ENCODE data around the gene TTBK2. TPM values are rescaled to one million over a fixed set of nuclear protein-coding genes. Genes with fewer than 3 reads are reported as not detected.

The TTBK2 gene
- total RNA-seq, 3 donors from 2014 or later (not counting 1 experiment from before 2014, with no cell fraction given): 17.5 to 25.9 (median 25.7) TPM

GRCh38 chr15:42848846-42849245, 71.7 kb downstream of the TTBK2 start:
- DNase-seq (no peak), ATAC-seq (no peak)
- intact Hi-C loops (cut with micrococcal nuclease): no loop called here

DNA sequence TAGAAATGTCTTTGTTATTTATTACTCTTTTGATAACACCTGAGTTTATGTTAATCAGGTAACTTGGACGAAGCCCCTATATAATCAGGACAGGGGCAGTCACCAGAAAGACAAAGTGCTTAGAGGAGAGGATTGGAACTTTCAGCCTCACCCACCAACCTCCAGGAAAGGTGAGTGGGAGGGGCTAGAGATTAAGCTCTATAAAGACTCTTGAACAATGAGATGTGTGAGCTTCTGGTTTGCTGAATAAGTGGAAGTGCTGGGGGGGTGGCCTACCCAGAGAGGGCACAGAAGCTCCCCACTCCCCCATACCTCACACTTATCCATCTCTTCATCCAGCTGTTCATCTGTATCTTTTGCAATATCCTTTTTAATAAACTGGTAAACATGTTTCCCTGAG, 73.9 kb downstream of the TTBK2 start:
- TF ChIP-seq, protein P1, sequence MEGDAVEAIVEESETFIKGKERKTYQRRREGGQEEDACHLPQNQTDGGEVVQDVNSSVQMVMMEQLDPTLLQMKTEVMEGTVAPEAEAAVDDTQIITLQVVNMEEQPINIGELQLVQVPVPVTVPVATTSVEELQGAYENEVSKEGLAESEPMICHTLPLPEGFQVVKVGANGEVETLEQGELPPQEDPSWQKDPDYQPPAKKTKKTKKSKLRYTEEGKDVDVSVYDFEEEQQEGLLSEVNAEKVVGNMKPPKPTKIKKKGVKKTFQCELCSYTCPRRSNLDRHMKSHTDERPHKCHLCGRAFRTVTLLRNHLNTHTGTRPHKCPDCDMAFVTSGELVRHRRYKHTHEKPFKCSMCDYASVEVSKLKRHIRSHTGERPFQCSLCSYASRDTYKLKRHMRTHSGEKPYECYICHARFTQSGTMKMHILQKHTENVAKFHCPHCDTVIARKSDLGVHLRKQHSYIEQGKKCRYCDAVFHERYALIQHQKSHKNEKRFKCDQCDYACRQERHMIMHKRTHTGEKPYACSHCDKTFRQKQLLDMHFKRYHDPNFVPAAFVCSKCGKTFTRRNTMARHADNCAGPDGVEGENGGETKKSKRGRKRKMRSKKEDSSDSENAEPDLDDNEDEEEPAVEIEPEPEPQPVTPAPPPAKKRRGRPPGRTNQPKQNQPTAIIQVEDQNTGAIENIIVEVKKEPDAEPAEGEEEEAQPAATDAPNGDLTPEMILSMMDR (IDR thresholded peaks at IDR 0.05): no peak
- Histone ChIP-seq H3K27ac (ENCODE audit: low read length) (no peak overlapping the region), H3K9me3 (ENCODE audit: control insufficient read depth, insufficient read depth, low read length) (no peaks in the 10 kb centered on the region), H3K36me3 (ENCODE audit: control insufficient read depth, insufficient read depth, low read length) (no peaks in the 10 kb centered on the region), H3K4me1 (ENCODE audit: control insufficient read depth, insufficient read depth, low read length) (no peaks in the 10 kb centered on the region), H3K4me3 (ENCODE audit: low read length) (no peak overlapping the region), H3K27me3 (ENCODE audit: control insufficient read depth, insufficient read depth, low read length) (no peaks in the 10 kb centered on the region)
- Mint-ChIP-seq H3K4me1 (no peaks in the 10 kb centered on the region), H3K27me3 (ENCODE audit: low read depth in 2 of 2) (no peaks in the 10 kb centered on the region), H3K36me3 (no peaks in the 10 kb centered on the region), H3K4me3 (no peak overlapping the region), H3K9me3 (no peaks in the 10 kb centered on the region), H3K27ac (no peak overlapping the region)
- DNase-seq (no peak), ATAC-seq (no peak)
- intact Hi-C loops (cut with micrococcal nuclease): no loop called here
- WGBS (ENCODE audit: insufficient coverage): no CpG with 5 or more reads among the region's 1 CpG

More at GRCh38 chr15:42848846-42849245, 71.7 kb downstream of the TTBK2 start:
- H3K27me3 ChIP-seq (ENCODE audit: control insufficient read depth, insufficient read depth, low read length): no peaks in the 10 kb centered on the region
- Mint-ChIP-seq H3K4me3 (no peak overlapping the region), H3K36me3 (no peaks in the 10 kb centered on the region), H3K4me1 (no peaks in the 10 kb centered on the region), H3K9me3 (no peaks in the 10 kb centered on the region), H3K27me3 (ENCODE audit: low read depth in 2 of 2) (no peaks in the 10 kb centered on the region), H3K27ac (no peak overlapping the region)
- no peaks in the 10 kb centered on the region for H3K9me3 ChIP-seq (ENCODE audit: control insufficient read depth, insufficient read depth, low read length)
- H3K27ac ChIP-seq (ENCODE audit: low read length): no peak overlapping the region
- no peaks in the 10 kb centered on the region for H3K36me3 ChIP-seq (ENCODE audit: control insufficient read depth, insufficient read depth, low read length)
- H3K4me1 ChIP-seq (ENCODE audit: control insufficient read depth, insufficient read depth, low read length): no peaks in the 10 kb centered on the region
- no peak overlapping the region for H3K4me3 ChIP-seq (ENCODE audit: low read length)
- TF ChIP-seq, protein P1 (IDR thresholded peaks at IDR 0.05): no peak

DNA sequence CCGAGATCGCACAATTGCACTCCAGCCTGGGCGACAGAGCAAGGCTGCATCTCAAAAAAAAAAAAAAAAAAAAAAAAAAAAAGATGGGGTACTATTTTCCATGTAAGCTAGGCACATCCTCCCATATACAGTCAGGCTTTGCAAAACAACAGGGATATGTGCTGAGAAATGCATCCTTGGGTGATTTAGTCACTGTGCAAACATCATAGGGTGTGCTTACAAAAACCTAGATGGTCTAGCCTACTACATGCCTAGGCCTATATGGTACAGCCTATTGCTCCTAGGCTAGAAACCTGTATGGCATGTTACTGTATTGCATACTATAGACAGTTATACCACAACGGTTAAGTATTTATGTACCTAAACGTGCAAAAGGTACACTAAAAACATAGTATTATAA, 75.0 kb downstream of the TTBK2 start:
- Mint-ChIP-seq H3K36me3 (no peaks in the 10 kb centered on the region), H3K27me3 (ENCODE audit: low read depth in 2 of 2) (no peaks in the 10 kb centered on the region), H3K4me3 (no peak overlapping the region), H3K4me1 (no peaks in the 10 kb centered on the region), H3K27ac (no peak overlapping the region), H3K9me3 (no peaks in the 10 kb centered on the region)
- no peak overlapping the region for H3K27ac ChIP-seq (ENCODE audit: low read length)
- no peaks in the 10 kb centered on the region for H3K9me3 ChIP-seq (ENCODE audit: control insufficient read depth, insufficient read depth, low read length)
- WGBS (ENCODE audit: insufficient coverage): 100% methylated on average over 3 of the region's 5 CpGs
- no peaks in the 10 kb centered on the region for H3K4me1 ChIP-seq (ENCODE audit: control insufficient read depth, insufficient read depth, low read length)
- DNase-seq (no peak), ATAC-seq (no peak)
- intact Hi-C loops (cut with micrococcal nuclease): no loop called here
- TF ChIP-seq, protein P1 (IDR thresholded peaks at IDR 0.05): no peak
- H3K27me3 ChIP-seq (ENCODE audit: control insufficient read depth, insufficient read depth, low read length): no peaks in the 10 kb centered on the region
- no peaks in the 10 kb centered on the region for H3K36me3 ChIP-seq (ENCODE audit: control insufficient read depth, insufficient read depth, low read length)
- H3K4me3 ChIP-seq (ENCODE audit: low read length): no peak overlapping the region

DNA sequence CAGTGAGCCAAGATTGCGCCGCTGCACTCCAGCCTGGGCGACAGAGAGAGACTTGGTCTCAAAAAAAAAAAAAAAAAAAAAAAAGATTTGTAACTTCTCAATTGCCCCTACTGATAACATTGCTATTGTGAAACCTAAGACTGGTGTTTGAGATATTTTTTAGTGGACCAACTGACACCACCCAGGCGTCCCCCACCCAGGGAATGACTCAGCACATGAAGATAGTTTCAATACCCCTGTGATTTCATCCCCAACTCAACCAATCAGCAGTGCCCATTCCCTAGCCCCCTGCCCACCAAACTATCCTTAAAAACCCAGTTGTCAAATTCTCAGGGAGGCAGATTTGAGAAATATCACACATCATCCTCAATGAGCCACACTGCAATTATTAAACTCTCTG, 76.9 kb downstream of the TTBK2 start:
- intact Hi-C loops (cut with micrococcal nuclease): no loop called here
- H3K27ac Mint-ChIP-seq: no peak overlapping the region

More for the DNA sequence above, 76.9 kb downstream of the TTBK2 start:
- Mint-ChIP-seq H3K9me3 (no peaks in the 10 kb centered on the region), H3K4me1 (no peaks in the 10 kb centered on the region), H3K36me3 (no peaks in the 10 kb centered on the region), H3K4me3 (no peak overlapping the region), H3K27me3 (ENCODE audit: low read depth in 2 of 2) (no peaks in the 10 kb centered on the region)
- H3K27ac ChIP-seq (ENCODE audit: low read length): no peak overlapping the region
- ATAC-seq (no peak), DNase-seq (no peak)
- 75% methylated on average over 1 of the region's 4 CpGs for WGBS (ENCODE audit: insufficient coverage)
- TF ChIP-seq, protein P1 (IDR thresholded peaks at IDR 0.05): no peak
- H3K36me3 ChIP-seq (ENCODE audit: control insufficient read depth, insufficient read depth, low read length): peaks cover 3% of the 10 kb centered on the region
- no peaks in the 10 kb centered on the region for H3K27me3 ChIP-seq (ENCODE audit: control insufficient read depth, insufficient read depth, low read length)
- no peaks in the 10 kb centered on the region for H3K9me3 ChIP-seq (ENCODE audit: control insufficient read depth, insufficient read depth, low read length)
- H3K4me3 ChIP-seq (ENCODE audit: low read length): no peak overlapping the region
- no peaks in the 10 kb centered on the region for H3K4me1 ChIP-seq (ENCODE audit: control insufficient read depth, insufficient read depth, low read length)

All from natural killer cell (primary cell).